Measurements from ENCODE around the gene ADCY2. TPM values are rescaled to one million over a fixed set of nuclear protein-coding genes. Genes with fewer than 3 reads are reported as not detected.

Gene ADCY2
- total RNA-seq, 1 experiment from 2014 or later = 31.3 TPM

GRCh38 chr5:7367780-7368179 is 28.2 kb upstream of the ADCY2 start:
- H2AK5ac ChIP-seq (ENCODE audit: insufficient read length, low read length) = no peak overlapping the region
- H3K18ac ChIP-seq (ENCODE audit: insufficient read length, low read depth, low read length) = no peak overlapping the region
- H3K79me1 ChIP-seq (ENCODE audit: insufficient read depth, low read depth, low read length, poor library complexity, severe bottlenecking) = no peaks in the 10 kb centered on the region
- H2BK5ac ChIP-seq (ENCODE audit: insufficient read length, low read length) = no peak overlapping the region
- Mint-ChIP-seq H3K27ac (no peak overlapping the region; a peak in 1 of 7 replicates), H3K4me3 (no peak overlapping the region), H3K36me3 (ENCODE audit: insufficient read depth in 1 of 3, low read depth in 3 of 3) (peaks cover 8 to 30% (median 25%) of the 10 kb centered on the region in 3 experiments), H3K9me3 (peaks cover 23 to 36% of the 10 kb centered on the region in 2 experiments), H3K27me3 (ENCODE audit: low read depth) (peaks cover 3% of the 10 kb centered on the region), H3K4me1 (peaks cover 25 to 34% of the 10 kb centered on the region in 2 experiments)
- peaks cover 1% of the 10 kb centered on the region; the same call in 1 of the 2 replicates for H3K4me1 ChIP-seq (ENCODE audit: insufficient read depth, low read length)
- H2AFZ ChIP-seq (ENCODE audit: low read length) = no peak overlapping the region
- no peaks in the 10 kb centered on the region for H3K79me2 ChIP-seq (ENCODE audit: insufficient read depth, low read length)
- no peak overlapping the region for H2BK120ac ChIP-seq (ENCODE audit: low read depth, low read length, poor library complexity, severe bottlenecking)
- peaks cover 3% of the 10 kb centered on the region for H4K20me1 ChIP-seq (ENCODE audit: control insufficient read depth, insufficient read depth, insufficient read length)
- peaks cover 4% of the 10 kb centered on the region for H3K23me2 ChIP-seq (ENCODE audit: insufficient read length, low read depth, low read length, poor library complexity, severe bottlenecking)
- H2BK20ac ChIP-seq (ENCODE audit: low read depth, low read length, poor library complexity, severe bottlenecking) = no peak overlapping the region
- no peaks in the 10 kb centered on the region for H3K27me3 ChIP-seq (ENCODE audit: insufficient read depth, low read length)
- no peak overlapping the region for H3K4ac ChIP-seq (ENCODE audit: low read depth, low read length)
- H2BK12ac ChIP-seq (ENCODE audit: insufficient read length, low read depth, low read length) = no peak overlapping the region
- no peak for DNase-seq
- H4K8ac ChIP-seq (replicated peaks; ENCODE audit: insufficient read length, low read depth, low read length) = no peak overlapping the region
- no peak overlapping the region for H2BK15ac ChIP-seq (ENCODE audit: low read depth, low read length)
- H3K14ac ChIP-seq (ENCODE audit: insufficient read depth, low read length) = no peak overlapping the region
- no peak overlapping the region for H3K56ac ChIP-seq (ENCODE audit: insufficient read length, low read depth, low read length)
- no peak overlapping the region for H3K23ac ChIP-seq (ENCODE audit: insufficient read length, low read depth, low read length)
- no peak overlapping the region for H3K9ac ChIP-seq (ENCODE audit: extremely low read depth, insufficient read length, low read length)
- no CpG with 5 or more reads among the region's 4 CpGs for WGBS (ENCODE audit: extremely low coverage, insufficient read length, low lambda C conversion rate)
- no peak overlapping the region for H4K91ac ChIP-seq (ENCODE audit: insufficient read length, low read depth, low read length)
- TF ChIP-seq, protein P1, sequence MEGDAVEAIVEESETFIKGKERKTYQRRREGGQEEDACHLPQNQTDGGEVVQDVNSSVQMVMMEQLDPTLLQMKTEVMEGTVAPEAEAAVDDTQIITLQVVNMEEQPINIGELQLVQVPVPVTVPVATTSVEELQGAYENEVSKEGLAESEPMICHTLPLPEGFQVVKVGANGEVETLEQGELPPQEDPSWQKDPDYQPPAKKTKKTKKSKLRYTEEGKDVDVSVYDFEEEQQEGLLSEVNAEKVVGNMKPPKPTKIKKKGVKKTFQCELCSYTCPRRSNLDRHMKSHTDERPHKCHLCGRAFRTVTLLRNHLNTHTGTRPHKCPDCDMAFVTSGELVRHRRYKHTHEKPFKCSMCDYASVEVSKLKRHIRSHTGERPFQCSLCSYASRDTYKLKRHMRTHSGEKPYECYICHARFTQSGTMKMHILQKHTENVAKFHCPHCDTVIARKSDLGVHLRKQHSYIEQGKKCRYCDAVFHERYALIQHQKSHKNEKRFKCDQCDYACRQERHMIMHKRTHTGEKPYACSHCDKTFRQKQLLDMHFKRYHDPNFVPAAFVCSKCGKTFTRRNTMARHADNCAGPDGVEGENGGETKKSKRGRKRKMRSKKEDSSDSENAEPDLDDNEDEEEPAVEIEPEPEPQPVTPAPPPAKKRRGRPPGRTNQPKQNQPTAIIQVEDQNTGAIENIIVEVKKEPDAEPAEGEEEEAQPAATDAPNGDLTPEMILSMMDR (conservative IDR thresholded peaks at IDR 0.05) = no peak
- H3K9me3 ChIP-seq (ENCODE audit: control insufficient read depth, low read depth, low read length) = no peaks in the 10 kb centered on the region
- H3K27ac ChIP-seq (ENCODE audit: insufficient read length, low read depth, low read length) = no peak overlapping the region
- H4K5ac ChIP-seq (ENCODE audit: insufficient read length, low read depth, low read length) = no peak overlapping the region
- no peak overlapping the region for H3T11ph ChIP-seq (ENCODE audit: low read length)
- no peak overlapping the region for H3K4me2 ChIP-seq (ENCODE audit: insufficient read depth, insufficient read length, low read length)

Measured in H9 (cell line).